ELR (cell line): ENCODE data around the gene GNAI3.
A peak's percentile ranks its signal among the peaks of the same experiment; 100 is the strongest.

ENCODE experiments used
- DNase-seq: peaks from one replicate; pipeline ENCODE4 v3.0.0-alpha.2; 2015; ENCODE audit warnings: low read depth

Gene GNAI3

DNA sequence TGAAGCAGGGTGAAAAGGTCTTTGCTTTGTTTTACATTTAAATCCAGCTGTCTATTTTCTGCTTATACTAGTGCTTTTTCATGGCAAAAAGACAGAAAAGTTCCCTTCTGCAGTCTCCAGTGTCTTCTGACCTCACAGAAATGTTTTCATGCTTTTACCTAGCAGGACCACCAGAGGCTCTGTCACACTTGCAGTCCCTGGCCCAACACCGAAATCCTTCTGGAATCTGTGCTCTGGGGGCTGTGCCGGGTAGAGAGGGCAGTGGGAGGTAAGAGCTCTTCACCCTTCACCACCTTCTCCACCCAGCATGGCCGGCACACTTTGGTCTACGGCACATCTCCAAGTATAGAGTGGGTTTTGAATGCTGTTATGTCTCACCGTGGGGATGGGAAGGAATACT, 50.2 kb downstream of the GNAI3 start:
- no peak for DNase-seq

DNA sequence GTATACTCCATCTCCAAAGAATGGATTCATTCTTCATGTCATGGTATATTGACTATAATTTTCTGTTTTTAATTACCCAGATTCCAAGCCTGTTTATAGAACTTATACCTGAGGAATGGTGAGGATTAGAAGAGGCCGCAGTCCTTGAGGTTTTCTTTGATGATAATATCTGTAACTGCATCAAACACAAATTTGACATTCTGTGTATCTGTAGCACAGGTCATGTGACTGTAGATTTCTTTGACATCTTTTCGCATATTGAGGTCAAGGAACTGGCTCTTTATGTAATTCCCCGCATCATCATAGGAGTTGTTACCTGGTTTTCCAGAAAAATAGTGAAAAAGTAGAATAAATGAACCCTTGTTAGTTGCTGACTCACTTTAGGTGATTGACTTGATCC, 54.8 kb downstream of the GNAI3 start:
- no peak for DNase-seq

DNA sequence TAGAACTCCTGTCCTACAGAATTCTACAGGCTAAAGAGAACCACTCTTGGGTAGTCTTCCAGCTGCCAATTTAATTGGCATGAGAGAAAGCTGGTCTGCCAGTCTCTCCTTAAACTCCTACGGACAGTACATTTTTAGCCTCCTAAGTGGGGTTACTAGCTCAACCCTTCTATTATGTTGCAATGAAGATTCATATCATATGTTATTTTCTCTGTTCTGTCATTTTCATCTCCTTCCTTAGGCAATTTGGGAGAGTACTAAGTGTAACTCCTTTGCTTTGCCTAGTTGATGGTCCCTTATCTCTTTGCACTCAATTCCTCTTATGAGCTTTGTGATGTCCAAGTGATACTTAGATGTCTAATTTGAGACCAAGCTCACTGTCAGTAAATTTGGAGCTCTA, 57.0 kb downstream of the GNAI3 start:
- DNase-seq, result no peak

- DNase-seq, result no peak
Observed at GRCh38 chr1:109609881-109610280, 61.5 kb downstream of the GNAI3 start.

- peak; percentile 53 for DNase-seq
Observed at GRCh38 chr1:109610609-109611307, 62.3 kb downstream of the GNAI3 start.

DNA sequence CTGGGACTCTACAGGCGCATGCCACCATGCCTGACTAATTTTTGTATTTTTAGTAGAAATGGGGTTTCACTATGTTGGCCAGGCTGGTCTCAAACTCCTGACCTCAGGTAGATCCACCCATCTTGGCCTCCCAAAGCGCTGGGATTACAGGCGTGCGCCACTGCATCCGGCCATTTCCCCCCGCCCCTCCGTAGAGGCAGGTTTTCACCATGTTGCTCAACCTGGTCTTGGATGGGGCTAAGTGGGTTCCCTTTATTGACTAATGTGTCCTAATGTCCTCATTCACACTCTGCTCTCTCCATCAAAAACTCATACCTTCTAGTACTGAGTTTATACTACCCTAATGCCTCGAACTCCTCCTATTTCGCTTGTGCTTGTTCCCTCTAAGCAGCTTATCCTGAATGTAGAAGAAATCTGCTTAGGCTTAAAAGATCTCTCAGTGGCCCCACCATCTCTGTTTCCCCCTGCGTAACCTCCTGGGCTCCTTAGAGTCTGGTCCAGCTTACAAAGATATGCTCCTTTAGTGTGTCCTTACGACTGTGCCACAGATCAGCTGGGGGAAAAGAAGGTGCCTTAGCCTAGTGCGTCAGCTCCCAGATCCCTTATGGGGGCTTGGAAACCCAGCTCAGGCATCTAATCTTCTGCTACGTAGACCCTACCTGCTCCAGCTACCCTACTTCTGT, 63.0 kb downstream of the GNAI3 start:
- no peak for DNase-seq

DNA sequence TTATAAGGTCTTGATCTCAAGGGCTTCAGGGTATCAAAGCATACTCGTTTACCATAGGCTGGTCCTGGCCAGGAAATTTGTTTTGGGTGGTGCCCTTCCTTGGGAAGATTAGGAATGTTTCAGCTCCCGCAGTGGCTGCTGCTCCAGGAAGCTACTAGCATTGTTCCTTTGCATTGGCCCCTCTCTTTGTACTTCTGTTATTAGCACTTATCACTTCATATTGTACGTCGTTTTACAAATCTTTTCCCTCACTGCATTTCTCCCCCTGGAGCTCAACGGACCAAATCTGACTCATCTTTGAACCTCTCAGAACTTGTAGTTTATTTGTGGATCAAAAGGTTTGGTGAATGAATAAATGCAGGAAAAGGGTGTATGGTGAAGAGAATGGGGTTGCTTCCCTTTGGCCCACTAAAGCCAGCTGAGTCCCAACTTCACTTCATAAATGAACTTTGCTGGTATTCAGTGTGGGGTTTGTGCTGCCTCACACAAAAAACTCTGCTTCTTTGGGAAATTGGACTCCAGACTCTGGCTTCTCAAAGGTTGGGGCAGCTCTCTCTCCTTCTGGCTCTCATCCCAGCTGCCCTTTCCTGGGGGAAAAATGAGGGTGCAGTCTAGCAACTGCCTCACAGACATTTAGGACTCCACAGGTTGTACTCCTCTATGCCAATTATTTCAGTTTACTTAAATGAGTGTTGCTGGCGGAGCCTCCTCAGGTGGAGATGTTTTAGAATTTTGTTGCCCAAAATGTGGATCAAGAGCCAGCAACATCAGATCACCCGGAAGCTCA, 65.1 kb downstream of the GNAI3 start:
- DNase-seq, result peak; percentile 58

- DNase-seq, result peak; percentile 36
Observed at GRCh38 chr1:109615879-109616278, 67.5 kb downstream of the GNAI3 start.

DNA sequence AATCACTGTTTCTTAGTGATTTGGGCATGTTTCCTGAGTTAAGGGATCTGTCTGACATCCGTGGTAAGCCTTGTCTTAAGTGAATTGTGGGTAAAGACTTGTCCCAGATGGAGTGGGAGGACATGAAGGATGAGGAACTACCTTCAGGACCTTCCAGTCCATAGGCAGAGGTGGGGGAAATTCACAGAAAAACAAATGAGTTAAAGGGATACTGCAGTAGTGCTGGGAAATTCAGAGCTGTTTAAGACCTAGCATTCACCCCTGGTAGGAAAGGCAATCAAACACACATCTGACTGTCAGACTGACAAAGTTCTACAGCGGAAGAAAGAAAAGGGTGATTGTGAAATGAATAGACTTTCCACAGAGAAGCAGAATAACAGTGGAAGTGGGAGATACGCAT, 68.0 kb downstream of the GNAI3 start:
- no peak for DNase-seq

- DNase-seq, result peak; percentile 91
Observed at GRCh38 chr1:109617291-109617801, 68.9 kb downstream of the GNAI3 start.

DNA sequence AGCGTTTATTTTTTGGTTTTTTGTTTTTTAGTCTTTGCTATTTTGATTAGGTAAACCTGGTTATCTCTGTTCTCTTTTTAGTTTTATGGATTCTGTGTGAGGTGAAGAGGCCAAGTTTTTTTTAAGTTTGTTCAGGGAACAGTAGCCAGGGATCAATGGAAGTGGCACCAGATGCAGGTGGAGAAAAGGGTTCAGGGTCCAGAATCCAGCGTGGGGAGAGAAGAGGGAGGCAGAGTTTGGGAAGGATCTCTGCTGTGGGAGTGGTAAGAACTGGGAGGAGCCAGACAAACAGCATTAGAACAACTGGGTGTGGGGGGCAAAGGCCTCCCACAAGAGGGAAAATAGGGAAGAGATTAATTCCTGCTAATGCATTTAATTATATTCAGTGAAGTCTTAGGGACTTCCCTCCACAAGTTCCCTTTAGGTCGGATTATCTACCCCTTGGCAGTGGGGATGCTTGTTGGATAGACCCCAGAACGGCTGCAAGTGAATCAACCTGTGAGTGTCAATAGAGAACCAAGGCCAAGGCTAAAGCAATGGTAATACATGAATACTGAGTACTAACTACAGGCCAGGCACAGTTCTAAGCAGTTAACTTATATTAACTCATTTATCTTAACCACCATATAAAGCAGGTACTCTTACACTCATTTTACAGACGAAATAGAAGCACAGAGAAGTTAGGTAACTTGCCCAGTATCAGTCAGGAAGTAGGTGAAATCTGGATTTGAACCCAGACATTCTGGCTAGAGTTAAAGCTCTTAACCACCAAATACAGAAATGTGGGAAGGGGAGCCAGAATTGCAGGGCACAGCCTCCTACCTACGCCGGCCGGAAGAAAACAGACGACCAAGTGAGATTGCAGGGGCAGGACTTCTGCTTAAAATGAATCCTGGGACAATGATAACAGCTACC, 70.5 kb downstream of the GNAI3 start:
- DNase-seq, result no peak

- DNase-seq, result peak; percentile 91
Observed at GRCh38 chr1:109619576-109620400, 71.4 kb downstream of the GNAI3 start, which contains the start of the genes AMPD2 and GNAT2. Gene AMPD2 (plus strand): TSS chr1:109619837. CDS start chr1:109621176, 1,339 bp downstream. Gene GNAT2 (minus strand): TSS chr1:109619616. CDS start chr1:109612870, 6,746 bp downstream.

DNA sequence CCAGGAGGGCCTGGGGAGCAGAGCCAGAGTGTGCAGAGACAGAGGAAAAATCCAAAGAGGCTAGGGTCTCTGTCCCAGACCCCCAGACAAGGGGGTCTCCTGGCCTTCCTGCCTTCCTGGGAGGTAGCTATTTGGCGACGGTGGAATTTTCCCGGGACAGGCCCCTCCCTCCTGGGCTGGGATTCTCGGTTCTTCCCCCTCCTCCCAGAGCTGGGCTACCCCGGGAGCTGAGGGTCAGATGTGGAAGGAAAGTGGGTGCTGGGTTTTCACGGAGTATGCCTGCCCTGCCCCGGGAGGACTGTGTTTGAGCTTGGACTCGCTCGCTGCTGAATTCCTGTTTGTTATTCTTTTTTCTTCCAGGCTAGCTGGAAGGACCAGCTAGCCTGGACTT, 72.0 kb downstream of the GNAI3 start:
- peak; percentile 67 for DNase-seq

DNA sequence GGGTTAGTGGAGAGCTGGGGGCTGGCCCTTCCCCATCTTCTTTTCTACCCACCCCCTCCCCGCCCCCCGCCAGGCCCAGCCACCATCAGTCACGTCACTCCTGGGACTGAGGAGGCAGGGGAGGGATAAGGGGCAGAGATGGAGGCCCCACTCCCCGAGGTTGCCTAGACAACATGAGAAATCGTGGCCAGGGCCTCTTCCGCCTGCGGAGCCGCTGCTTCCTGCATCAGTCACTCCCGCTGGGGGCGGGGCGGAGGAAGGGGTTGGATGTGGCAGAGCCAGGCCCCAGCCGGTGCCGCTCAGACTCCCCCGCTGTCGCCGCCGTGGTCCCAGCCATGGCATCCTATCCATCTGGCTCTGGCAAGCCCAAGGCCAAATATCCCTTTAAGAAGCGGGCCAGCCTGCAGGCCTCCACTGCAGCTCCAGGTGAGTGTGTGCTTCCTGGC, 72.4 kb downstream of the GNAI3 start:
- peak; percentile 97 for DNase-seq

GRCh38 chr1:109621379-109622136, 73.1 kb downstream of the GNAI3 start:
- peak; percentile 39 for DNase-seq

- DNase-seq, result no peak
Observed at GRCh38 chr1:109622137-109622892, 73.9 kb downstream of the GNAI3 start.

- DNase-seq, result no peak
Observed at GRCh38 chr1:109622895-109623294, 74.5 kb downstream of the GNAI3 start.

DNA sequence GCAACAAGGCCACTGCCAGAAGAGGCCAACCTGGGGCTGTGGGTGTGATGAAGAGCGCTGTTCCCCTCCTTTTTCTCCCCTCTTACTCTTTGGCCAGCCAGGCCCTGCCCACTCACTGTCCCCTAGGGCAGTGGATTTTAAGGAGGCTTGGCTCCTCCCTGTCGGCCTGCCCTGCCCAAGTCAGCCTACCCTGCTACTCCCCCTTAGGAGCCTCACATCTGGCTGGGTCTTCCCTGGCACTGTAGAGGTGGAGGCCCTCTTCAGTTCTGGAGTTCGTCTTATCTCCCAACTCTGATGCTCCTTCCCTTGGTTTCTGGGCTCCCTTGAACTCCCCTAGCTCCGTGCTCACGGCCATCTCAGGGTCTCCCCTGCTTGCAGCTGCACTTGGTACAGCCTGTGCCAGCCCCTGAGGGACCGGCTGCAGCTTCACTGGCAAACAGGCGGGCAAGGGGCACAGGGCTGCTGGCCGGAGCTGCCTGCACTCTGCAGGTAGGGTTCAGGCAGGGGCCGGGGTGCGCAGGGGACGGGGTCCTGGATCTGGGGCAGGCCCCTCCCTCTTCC, 75.3 kb downstream of the GNAI3 start:
- no peak for DNase-seq
